Muscle layer of duodenum (tissue), 2 donors: ENCODE data around the gene SERPINA4.
"Not testable (repeated sequence)": the region's sequence is repeated elsewhere in the genome, so short reads cannot be mapped to it uniquely, and the experiment has no call there.

Experiments used
- H3K27ac ChIP-seq: one replicate; pipeline ENCODE4 v1.7.0; 2013; ENCODE audit warnings: mild to moderate bottlenecking, low read length
- H3K27me3 ChIP-seq: one replicate; pipeline ENCODE4 v1.7.0; 2013; ENCODE audit warnings: low read depth, mild to moderate bottlenecking, control low read depth, low read length
- H3K36me3 ChIP-seq, 2 donors: one replicate each; pipeline ENCODE4 v1.7.0; 2013; ENCODE audit warnings: low read length in 2 of 2, control low read depth in 1 of 2, mild to moderate bottlenecking in 1 of 2; ENCODE audit not compliant: insufficient read depth in 2 of 2, control insufficient read depth in 1 of 2
- H3K4me1 ChIP-seq, 2 donors: one replicate each; pipeline ENCODE4 v1.7.0; 2013; ENCODE audit warnings: low read length in 2 of 2, mild to moderate bottlenecking in 2 of 2, control low read depth in 1 of 2, moderate library complexity in 1 of 2; ENCODE audit not compliant: insufficient read depth in 2 of 2, control insufficient read depth in 1 of 2
- H3K4me3 ChIP-seq, 2 donors: one replicate each; pipeline ENCODE4 v1.7.0; 2013; ENCODE audit warnings: low read length in 2 of 2, low read depth in 1 of 2, mild to moderate bottlenecking in 1 of 2
- H3K9me3 ChIP-seq, 2 donors: one replicate each; pipeline ENCODE4 v1.7.0; 2013; ENCODE audit warnings: low read length in 2 of 2, control low read depth in 1 of 2, mild to moderate bottlenecking in 1 of 2; ENCODE audit not compliant: control insufficient read depth in 1 of 2
- donor health status: healthy.

The SERPINA4 gene

GRCh38 chr14:94571395-94571794 lies 10.2 kb downstream of the SERPINA4 start:
- Histone ChIP-seq H3K4me1 (no peaks in the 10 kb centered on the region), H3K27me3 (no peaks in the 10 kb centered on the region), H3K27ac (peak overlapping the region; percentile 40), H3K36me3 (no peaks in the 10 kb centered on the region), H3K9me3 (no peaks in the 10 kb centered on the region), H3K4me3 (no peak overlapping the region)

GRCh38 chr14:94571950-94572349 lies 10.7 kb downstream of the SERPINA4 start:
- Histone ChIP-seq H3K36me3 (no peaks in the 10 kb centered on the region), H3K27me3 (no peaks in the 10 kb centered on the region), H3K4me3 (no peak overlapping the region), H3K27ac (peak overlapping the region; percentile 40), H3K9me3 (no peaks in the 10 kb centered on the region), H3K4me1 (no peaks in the 10 kb centered on the region)

- Histone ChIP-seq H3K27ac (no peak overlapping the region), H3K9me3 (no peaks in the 10 kb centered on the region), H3K36me3 (no peaks in the 10 kb centered on the region)
These were observed 11.5 kb downstream of the SERPINA4 start for GRCh38 chr14:94572637-94573303.

GRCh38 chr14:94573475-94574277 lies 12.4 kb downstream of the SERPINA4 start:
- Histone ChIP-seq H3K4me3 (no peak overlapping the region), H3K36me3 (no peaks in the 10 kb centered on the region), H3K27me3 (no peaks in the 10 kb centered on the region), H3K4me1 (no peaks in the 10 kb centered on the region), H3K27ac (no peak overlapping the region), H3K9me3 (no peaks in the 10 kb centered on the region)

More at GRCh38 chr14:94572637-94573303, 11.5 kb downstream of the SERPINA4 start:
- Histone ChIP-seq H3K4me3 (no peak overlapping the region), H3K4me1 (no peaks in the 10 kb centered on the region), H3K27me3 (no peaks in the 10 kb centered on the region)

- Histone ChIP-seq H3K27me3 (no peaks in the 10 kb centered on the region), H3K9me3 (no peaks in the 10 kb centered on the region), H3K36me3 (no peaks in the 10 kb centered on the region), H3K4me3 (no peak overlapping the region), H3K27ac (no peak overlapping the region), H3K4me1 (no peaks in the 10 kb centered on the region)
These were observed 13.1 kb downstream of the SERPINA4 start for GRCh38 chr14:94574336-94574735.

GRCh38 chr14:94575730-94576585 lies 14.7 kb downstream of the SERPINA4 start:
- no peaks in the 10 kb centered on the region for H3K36me3 ChIP-seq
- no peak overlapping the region for H3K27ac ChIP-seq
- no peaks in the 10 kb centered on the region for H3K27me3 ChIP-seq
- H3K4me1 ChIP-seq = peaks cover 0 to 4% of the 10 kb centered on the region in 2 donors
- H3K4me3 ChIP-seq = no peak overlapping the region
- H3K9me3 ChIP-seq = no peaks in the 10 kb centered on the region

GRCh38 chr14:94577472-94577871 lies 16.2 kb downstream of the SERPINA4 start:
- H3K4me3 ChIP-seq, H3K4me1 ChIP-seq, H3K36me3 ChIP-seq, H3K27me3 ChIP-seq, H3K9me3 ChIP-seq, H3K27ac ChIP-seq: not testable (repeated sequence)

GRCh38 chr14:94578712-94579111 lies 17.5 kb downstream of the SERPINA4 start:
- Histone ChIP-seq H3K27me3 (no peaks in the 10 kb centered on the region), H3K9me3 (no peaks in the 10 kb centered on the region), H3K4me3 (no peak overlapping the region), H3K27ac (no peak overlapping the region), H3K4me1 (peaks cover 0 to 8% of the 10 kb centered on the region in 2 donors), H3K36me3 (no peaks in the 10 kb centered on the region)

GRCh38 chr14:94581127-94581999 lies 20.1 kb downstream of the SERPINA4 start, which contains the start of gene SERPINA5:
Gene SERPINA5, plus strand, starts transcription at chr14:94581426. Its CDS starts 5,937 bp downstream, at chr14:94587363.
- Histone ChIP-seq H3K9me3 (no peaks in the 10 kb centered on the region), H3K36me3 (no peaks in the 10 kb centered on the region), H3K27ac (no peak within 1 kb of the TSS), H3K4me1 (peaks cover 0 to 8% of the 10 kb centered on the region in 2 donors), H3K27me3 (no peaks in the 10 kb centered on the region), H3K4me3 (no peak within 1 kb of the TSS)

GRCh38 chr14:94582199-94582750 lies 21.0 kb downstream of the SERPINA4 start:
- H3K27me3 ChIP-seq = no peaks in the 10 kb centered on the region
- no peak overlapping the region for H3K27ac ChIP-seq
- no peaks in the 10 kb centered on the region for H3K36me3 ChIP-seq
- no peaks in the 10 kb centered on the region for H3K9me3 ChIP-seq
- peaks cover 0 to 8% of the 10 kb centered on the region in 2 donors for H3K4me1 ChIP-seq
- no peak overlapping the region for H3K4me3 ChIP-seq
